Smooth muscle cell (in vitro differentiated cells): Measurements from ENCODE around the gene HYAL2. TPM values are rescaled to one million over a fixed set of nuclear protein-coding genes. Genes with fewer than 3 reads are reported as not detected.

ENCODE experiments used
- DNase-seq: peaks from one replicate; lab custom pipeline; 2025; ENCODE audit not compliant: unreplicated experiment; lab: John Stamatoyannopoulos, UW
- H2AFZ ChIP-seq: fragments of 200-600 bp; sonication (generic); 2 replicates; pipeline ENCODE4 v1.6.0; 2016; ENCODE audit warnings: antibody characterized with exemption, low read depth, mild to moderate bottlenecking
- H3F3A ChIP-seq: fragments of 200-600 bp; sonication (generic); 2 replicates; pipeline ENCODE4 v1.6.0; 2017; ENCODE audit warnings: antibody characterized with exemption, low read depth
- H3K27ac ChIP-seq: fragments of 200-600 bp; sonication (generic); 2 replicates; pipeline ENCODE4 v1.5.1; 2016; ENCODE audit warnings: low read depth, mild to moderate bottlenecking
- H3K27me3 ChIP-seq: fragments of 200-600 bp; sonication (generic); 2 replicates; pipeline ENCODE4 v1.6.1; 2016; ENCODE audit warnings: low read depth, mild to moderate bottlenecking
- H3K36me3 ChIP-seq: fragments of 200-600 bp; sonication (generic); 2 replicates; pipeline ENCODE4 v1.5.1; 2016; ENCODE audit warnings: low read depth
- H3K4me1 ChIP-seq: fragments of 200-600 bp; sonication (generic); 2 replicates; pipeline ENCODE4 v1.5.1; 2016; ENCODE audit warnings: low read depth
- H3K4me2 ChIP-seq: fragments of 200-600 bp; sonication (generic); 2 replicates; pipeline ENCODE4 v1.6.0; 2016; ENCODE audit warnings: mild to moderate bottlenecking
- H3K4me3 ChIP-seq: fragments of 200-600 bp; sonication (generic); 2 replicates; pipeline ENCODE4 v1.5.1; 2016; ENCODE audit warnings: mild to moderate bottlenecking
- H3K79me2 ChIP-seq: fragments of 200-600 bp; sonication (generic); 2 replicates; pipeline ENCODE4 v1.6.0; 2016; ENCODE audit warnings: low read depth, mild to moderate bottlenecking
- H3K9ac ChIP-seq: fragments of 200-600 bp; sonication (generic); 2 replicates; pipeline ENCODE4 v1.6.0; 2016; ENCODE audit warnings: low read depth
- H3K9me3 ChIP-seq: fragments of 200-600 bp; sonication (generic); replicated peaks from 2 replicates; pipeline ENCODE4 v1.5.1; 2016; ENCODE audit warnings: low read depth
- H4K20me1 ChIP-seq: fragments of 200-600 bp; sonication (generic); 2 replicates; pipeline ENCODE4 v1.6.0; 2016; ENCODE audit warnings: low read depth
- CTCF ChIP-seq: fragments of 200-600 bp; sonication (generic); IDR thresholded peaks from 2 replicates; pipeline ENCODE4 v1.5.1; 2017; ENCODE audit warnings: borderline replicate concordance, mild to moderate bottlenecking, antibody characterized with exemption; ENCODE audit not compliant: insufficient read depth, poor library complexity, severe bottlenecking
- WGBS: methylation state at CpG from one replicate; pipeline ENCODE4 v1.1.7; 2016; ENCODE audit warnings: low lambda C conversion rate; 5-methylcytosine and 5-hydroxymethylcytosine counted together
- polyA plus RNA-seq: library from polyadenylated mRNA; unstranded; fragments of >200 nt; fragmentation: Nextera tagmentation; extraction: Ambion mirVana; gene quantifications from 2 replicates; pipeline ENCODE4 v1.2.1, GENCODE V29; 2016
- total RNA-seq: library from RNA; depleted of rRNA; stranded (reverse); fragments of >200 nt; gene quantifications from 2 replicates; pipeline ENCODE4 v1.2.3, GENCODE V29; 2014

HYAL2 gene
- total and polyA plus RNA-seq, 2 experiments from 2014 or later = 83.3 to 88.0 TPM

GRCh38 chr3:50319181-50319893 is 3.2 kb downstream of the HYAL2 start:
- no peaks in the 10 kb centered on the region for H3K9me3 ChIP-seq
- no peak overlapping the region for H3K27ac ChIP-seq
- 98% methylated on average over 16 of the region's 16 CpGs for WGBS
- H3K9ac ChIP-seq = no peak overlapping the region
- peaks cover 17% of the 10 kb centered on the region for H3K4me1 ChIP-seq
- TF ChIP-seq CTCF = no peak
- H3K79me2 ChIP-seq = peaks cover 20% of the 10 kb centered on the region
- no peak overlapping the region for H3K4me3 ChIP-seq
- no peaks in the 10 kb centered on the region for H3K36me3 ChIP-seq
- peaks cover 6% of the 10 kb centered on the region for H3F3A ChIP-seq
- H3K27me3 ChIP-seq = no peaks in the 10 kb centered on the region
- no peak for DNase-seq
- peak overlapping the region; percentile 88 for H3K4me2 ChIP-seq
- peaks cover 18% of the 10 kb centered on the region for H4K20me1 ChIP-seq
- no peak overlapping the region for H2AFZ ChIP-seq

GRCh38 chr3:50318615-50319014 is 3.9 kb downstream of the HYAL2 start:
- H3K27ac ChIP-seq = no peak overlapping the region
- DNase-seq = no peak

DNA sequence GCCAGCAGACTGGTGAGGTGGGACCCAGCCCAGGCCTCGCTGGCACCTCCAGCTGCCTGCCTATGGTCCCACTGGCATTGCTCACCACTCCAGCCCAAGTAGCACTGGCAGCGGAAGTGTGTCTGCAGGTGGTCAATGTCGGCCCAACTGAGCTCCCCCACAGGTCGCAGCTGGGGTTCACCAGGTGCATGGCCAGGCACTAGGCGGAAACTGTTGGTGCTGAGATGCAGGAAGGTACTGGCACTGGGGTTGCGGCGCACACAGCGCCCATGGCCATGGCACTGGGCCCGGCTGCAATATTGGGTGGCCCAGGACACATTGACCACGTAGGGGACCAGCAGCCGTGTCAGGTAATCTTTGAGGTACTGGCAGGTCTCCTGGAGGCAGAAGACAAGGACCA is 4.4 kb downstream of the HYAL2 start:
- Histone ChIP-seq H3K4me1 (peaks cover 17% of the 10 kb centered on the region), H3K27me3 (no peaks in the 10 kb centered on the region), H3K4me2 (no peak overlapping the region), H3K9me3 (no peaks in the 10 kb centered on the region), H3K79me2 (peaks cover 20% of the 10 kb centered on the region), H4K20me1 (peaks cover 24% of the 10 kb centered on the region), H3K27ac (peak overlapping the region; percentile 75), H2AFZ (no peak overlapping the region), H3K4me3 (no peak overlapping the region), H3K9ac (no peak overlapping the region), H3F3A (peaks cover 2% of the 10 kb centered on the region), H3K36me3 (no peaks in the 10 kb centered on the region)
- DNase-seq = no peak
- no peak for TF ChIP-seq CTCF
- WGBS = 98% methylated on average over 11 of the region's 11 CpGs

More at GRCh38 chr3:50318615-50319014, 3.9 kb downstream of the HYAL2 start:
- peaks cover 6% of the 10 kb centered on the region for H3F3A ChIP-seq
- H3K4me2 ChIP-seq = no peak overlapping the region
- WGBS = 96% methylated on average over 10 of the region's 10 CpGs
- H3K9me3 ChIP-seq = no peaks in the 10 kb centered on the region
- peaks cover 17% of the 10 kb centered on the region for H3K4me1 ChIP-seq
- TF ChIP-seq CTCF = no peak
- no peak overlapping the region for H3K4me3 ChIP-seq
- no peaks in the 10 kb centered on the region for H3K27me3 ChIP-seq
- H3K9ac ChIP-seq = no peak overlapping the region
- H2AFZ ChIP-seq = no peak overlapping the region
- no peaks in the 10 kb centered on the region for H3K36me3 ChIP-seq
- peaks cover 24% of the 10 kb centered on the region for H4K20me1 ChIP-seq
- H3K79me2 ChIP-seq = peaks cover 20% of the 10 kb centered on the region

- H3K9me3 ChIP-seq = no peaks in the 10 kb centered on the region
- H3K27ac ChIP-seq = peak overlapping the region; percentile 75
- DNase-seq = no peak
- H3F3A ChIP-seq = no peaks in the 10 kb centered on the region
- no peaks in the 10 kb centered on the region for H3K36me3 ChIP-seq
- 84% methylated on average over 6 of the region's 6 CpGs for WGBS
- peaks cover 20% of the 10 kb centered on the region for H3K79me2 ChIP-seq
- H3K4me3 ChIP-seq = no peak overlapping the region
- H3K9ac ChIP-seq = peak overlapping the region; percentile 44
- TF ChIP-seq CTCF = no peak
- H3K4me1 ChIP-seq = peaks cover 13% of the 10 kb centered on the region
- peaks cover 24% of the 10 kb centered on the region for H4K20me1 ChIP-seq
- H2AFZ ChIP-seq = no peak overlapping the region
- no peak overlapping the region for H3K4me2 ChIP-seq
- no peaks in the 10 kb centered on the region for H3K27me3 ChIP-seq
These were observed 5.2 kb downstream of the HYAL2 start for GRCh38 chr3:50317300-50317699.
